Measurements from ENCODE around the gene NDUFAF8. TPM values are rescaled to one million over a fixed set of nuclear protein-coding genes. Genes with fewer than 3 reads are reported as not detected.

The NDUFAF8 gene
- total RNA-seq, 2 experiments from 2014 or later: 129 to 165 TPM

- Histone ChIP-seq H2AFZ (ENCODE audit: low read length) (no peak overlapping the region), H4K20me1 (ENCODE audit: insufficient read depth, low read length) (no peaks in the 10 kb centered on the region), H3K4me1 (ENCODE audit: insufficient read depth, low read length, poor library complexity, severe bottlenecking) (no peaks in the 10 kb centered on the region), H3K79me2 (ENCODE audit: insufficient read depth, low read depth, low read length) (no peaks in the 10 kb centered on the region), H3K27ac (ENCODE audit: low read depth, low read length, poor library complexity, severe bottlenecking) (no peak overlapping the region), H3K4me3 (ENCODE audit: low read depth, low read length, poor library complexity, severe bottlenecking) (no peak overlapping the region), H3K4me2 (ENCODE audit: low read length) (no peak overlapping the region), H3K9me3 (ENCODE audit: low read length) (no peaks in the 10 kb centered on the region), H3K9me2 (ENCODE audit: insufficient read depth, low read length) (no peaks in the 10 kb centered on the region), H3K36me3 (ENCODE audit: insufficient read depth, low read length) (peaks cover 12% of the 10 kb centered on the region; the same call in 1 of the 2 replicates)
- DNase-seq (ENCODE audit: low spot score): no peak
- ChIA-PET CTCF (ENCODE audit: unreplicated experiment) (no interaction called here), POLR2A (no interaction called here)
- BruUV-seq (replicated peaks): no TSS peak
- intact Hi-C loops (cut with micrococcal nuclease; ENCODE audit: unreplicated experiment): no loop called here
- TF ChIP-seq CTCF (conservative IDR thresholded peaks at IDR 0.05; ENCODE audit: low read length): no peak
- no peak for TF ChIP-seq EZH2phosphoT487 (IDR thresholded peaks at IDR 0.05; ENCODE audit: borderline replicate concordance, low read depth, low read length)
Measured at GRCh38 chr17:81192386-81193050, 46.6 kb upstream of the NDUFAF8 start.

GRCh38 chr17:81193051-81193410 lies 46.1 kb upstream of the NDUFAF8 start:
- no peaks in the 10 kb centered on the region for H3K79me2 ChIP-seq (ENCODE audit: insufficient read depth, low read depth, low read length)
- no peak overlapping the region for H3K4me3 ChIP-seq (ENCODE audit: low read depth, low read length, poor library complexity, severe bottlenecking)
- H3K9me2 ChIP-seq (ENCODE audit: insufficient read depth, low read length): no peaks in the 10 kb centered on the region
- peaks cover 16% of the 10 kb centered on the region; the same call in 1 of the 2 replicates for H3K36me3 ChIP-seq (ENCODE audit: insufficient read depth, low read length)
- H4K20me1 ChIP-seq (ENCODE audit: insufficient read depth, low read length): no peaks in the 10 kb centered on the region
- no TSS peak for BruUV-seq (replicated peaks)
- H2AFZ ChIP-seq (ENCODE audit: low read length): no peak overlapping the region
- H3K4me1 ChIP-seq (ENCODE audit: insufficient read depth, low read length, poor library complexity, severe bottlenecking): no peaks in the 10 kb centered on the region
- CTCF ChIA-PET (ENCODE audit: unreplicated experiment): no interaction called here
- H3K27ac ChIP-seq (ENCODE audit: low read depth, low read length, poor library complexity, severe bottlenecking): no peak overlapping the region
- POLR2A ChIA-PET: no interaction called here
- no peak for DNase-seq (ENCODE audit: low spot score)
- intact Hi-C loops (cut with micrococcal nuclease; ENCODE audit: unreplicated experiment): no loop called here
- H3K9me3 ChIP-seq (ENCODE audit: low read length): no peaks in the 10 kb centered on the region
- TF ChIP-seq EZH2phosphoT487 (IDR thresholded peaks at IDR 0.05; ENCODE audit: borderline replicate concordance, low read depth, low read length) (no peak), CTCF (conservative IDR thresholded peaks at IDR 0.05; ENCODE audit: low read length) (no peak)
- no peak overlapping the region for H3K4me2 ChIP-seq (ENCODE audit: low read length)

- no peaks in the 10 kb centered on the region for H4K20me1 ChIP-seq (ENCODE audit: insufficient read depth, low read length)
- H3K4me2 ChIP-seq (ENCODE audit: low read length): no peak overlapping the region
- no peak overlapping the region for H2AFZ ChIP-seq (ENCODE audit: low read length)
- H3K9me2 ChIP-seq (ENCODE audit: insufficient read depth, low read length): no peaks in the 10 kb centered on the region
- TF ChIP-seq EZH2phosphoT487 (IDR thresholded peaks at IDR 0.05; ENCODE audit: borderline replicate concordance, low read depth, low read length): no peak
- no peak for TF ChIP-seq CTCF (conservative IDR thresholded peaks at IDR 0.05; ENCODE audit: low read length)
- ChIA-PET POLR2A (no interaction called here), CTCF (ENCODE audit: unreplicated experiment) (no interaction called here)
- no peaks in the 10 kb centered on the region for H3K79me2 ChIP-seq (ENCODE audit: insufficient read depth, low read depth, low read length)
- BruUV-seq (replicated peaks): no TSS peak
- no peaks in the 10 kb centered on the region for H3K9me3 ChIP-seq (ENCODE audit: low read length)
- H3K36me3 ChIP-seq (ENCODE audit: insufficient read depth, low read length): peaks cover 16% of the 10 kb centered on the region; the same call in 1 of the 2 replicates
- no peaks in the 10 kb centered on the region for H3K4me1 ChIP-seq (ENCODE audit: insufficient read depth, low read length, poor library complexity, severe bottlenecking)
- H3K27ac ChIP-seq (ENCODE audit: low read depth, low read length, poor library complexity, severe bottlenecking): no peak overlapping the region
- intact Hi-C loops (cut with micrococcal nuclease; ENCODE audit: unreplicated experiment): no loop called here
- no peak overlapping the region for H3K4me3 ChIP-seq (ENCODE audit: low read depth, low read length, poor library complexity, severe bottlenecking)
- no peak for DNase-seq (ENCODE audit: low spot score)
Measured at GRCh38 chr17:81193470-81194224, 45.5 kb upstream of the NDUFAF8 start.
